ENCODE measurements around the gene RNF114. TPM values are rescaled to one million over a fixed set of nuclear protein-coding genes. Genes with fewer than 3 reads are reported as not detected.

Gene RNF114
- total and polyA plus RNA-seq, 2 donors (not counting 3 experiments of a cell fraction or from before 2014, with no cell fraction given) = 45.8 to 81.7 TPM

- no peaks in the 10 kb centered on the region for H3K9me3 ChIP-seq (replicated peaks; ENCODE audit: control insufficient read depth, insufficient read depth, low read length)
- BruUV-seq (replicated peaks) = no TSS peak
- POLR2A ChIA-PET = no interaction called here
These were observed 46.3 kb upstream of the RNF114 start for GRCh38 chr20:49889935-49890333.

More at GRCh38 chr20:49889935-49890333, 46.3 kb upstream of the RNF114 start:
- Histone ChIP-seq H3K4me3 (replicated peaks in 1 of 3; ENCODE audit: insufficient read depth in 1 of 3, low read depth in 1 of 3, low read length in 3 of 3) (no peak overlapping the region), H3K9ac (replicated peaks; ENCODE audit: extremely low read depth, insufficient read depth, low read length) (no peak overlapping the region), H3K36me3 (ENCODE audit: control insufficient read depth in 2 of 2, extremely low read depth in 1 of 2, insufficient read depth in 2 of 2, low read length in 2 of 2) (no peaks in the 10 kb centered on the region), H3K9me1 (replicated peaks; ENCODE audit: control insufficient read depth, extremely low read depth, insufficient read depth, low read length) (no peaks in the 10 kb centered on the region), H3K27ac (ENCODE audit: insufficient read depth, low read depth, low read length) (no peak overlapping the region), H2AFZ (ENCODE audit: low read depth, low read length) (no peak overlapping the region), H3K79me2 (ENCODE audit: control insufficient read depth, insufficient read depth, low read length) (no peaks in the 10 kb centered on the region), H3K4me2 (ENCODE audit: insufficient read depth, low read length) (no peak overlapping the region), H4K20me1 (replicated peaks; ENCODE audit: control insufficient read depth, extremely low read depth, insufficient read depth, low read length) (no peaks in the 10 kb centered on the region), H3K4me1 (ENCODE audit: control insufficient read depth, extremely low read depth, insufficient read depth, low read length) (peaks cover 20% of the 10 kb centered on the region), H3K27me3 (ENCODE audit: control insufficient read depth in 2 of 2, insufficient read depth in 2 of 2, low read length in 2 of 2) (no peaks in the 10 kb centered on the region)
- DNase-seq (ENCODE audit: low read depth, low spot score) (no peak), FAIRE-seq (no peak)
- CTCF ChIA-PET = interaction anchor here (0.6 to 6.6 kb wide), 11 partner anchors 12 to 348 kb away, joined by 3 to 69 read pairs (median 17); no protein-coding TSS in a partner anchor
- intact Hi-C loops (cut with micrococcal nuclease) (no loop called here), dilution Hi-C loops (cut with MboI; ENCODE audit: extremely low pct_ligation_motif_present, low sequenced_read_pairs) (no loop called here)
- TF ChIP-seq MAX (IDR thresholded peaks at IDR 0.05; ENCODE audit: insufficient read depth, insufficient read length) = no peak
- TF ChIP-seq JUN (IDR thresholded peaks at IDR 0.05; ENCODE audit: borderline replicate concordance, insufficient read depth, insufficient read length, low read depth) = no peak
- no peak for TF ChIP-seq MYC (IDR thresholded peaks at IDR 0.05; ENCODE audit: low read depth, low read length)
- no peak for TF ChIP-seq FOS (IDR thresholded peaks at IDR 0.05; ENCODE audit: borderline replicate concordance, insufficient read depth, low read length)
- no peak for TF ChIP-seq EZH2 (IDR thresholded peaks at IDR 0.05; ENCODE audit: borderline replicate concordance, low read depth, low read length, severe bottlenecking)
- TF ChIP-seq CTCF (IDR thresholded peaks at IDR 0.05; ENCODE audit: extremely low read depth in 1 of 2, insufficient read depth in 1 of 2, low read depth in 1 of 2, low read length in 2 of 2) = no peak
- TF ChIP-seq GATA2 (IDR thresholded peaks at IDR 0.05; ENCODE audit: insufficient read depth, insufficient read length, low read depth, low read length) = no peak
- TF ChIP-seq POLR2AphosphoS5 (IDR thresholded peaks at IDR 0.05; ENCODE audit: insufficient read depth, low read depth, low read length) = no peak
- TF ChIP-seq POLR2A (IDR thresholded peaks at IDR 0.05; ENCODE audit: low read depth, low read length) = no peak

All from endothelial cell of umbilical vein (primary cell).